NCI-H2196 treated with DMSO at 0.1 percent for 48 hours (cell line): ENCODE measurements around the gene RPS18.
"Not testable (repeated sequence)": the region's sequence is repeated elsewhere in the genome, so short reads cannot be mapped to it uniquely, and the experiment has no call there.

Experiments used
- DNase-seq: peaks from one replicate; lab custom pipeline; 2025; ENCODE audit not compliant: unreplicated experiment; lab: John Stamatoyannopoulos, UW

Gene RPS18

GRCh38 chr6:33271468-33272274, at the start of gene RPS18, which contains the start of gene VPS52:
Gene RPS18, plus strand, starts transcription at chr6:33272075. Its CDS starts 45 bp downstream, at chr6:33272120.
Gene VPS52, minus strand, starts transcription at chr6:33271876. Its CDS starts 201 bp downstream, at chr6:33271675.
- peak; percentile 99 for DNase-seq

GRCh38 chr6:33226503-33227120, 45.3 kb upstream of the RPS18 start:
- DNase-seq, result not testable (repeated sequence)

GRCh38 chr6:33235221-33235634, 36.6 kb upstream of the RPS18 start:
- DNase-seq, result no peak

- no peak for DNase-seq
These were observed 35.5 kb upstream of the RPS18 start for GRCh38 chr6:33236328-33236727.

GRCh38 chr6:33236852-33237251, 35.0 kb upstream of the RPS18 start:
- DNase-seq, result no peak

- no peak for DNase-seq
These were observed 34.1 kb upstream of the RPS18 start for GRCh38 chr6:33237741-33238140.

- DNase-seq, result no peak
These were observed 29.9 kb upstream of the RPS18 start for GRCh38 chr6:33241968-33242367.

- no peak for DNase-seq
These were observed 28.4 kb upstream of the RPS18 start for GRCh38 chr6:33243476-33243875.

GRCh38 chr6:33247977-33248642, 23.8 kb upstream of the RPS18 start:
- DNase-seq, result peak; percentile 77

- DNase-seq, result no peak
These were observed 23.3 kb upstream of the RPS18 start for GRCh38 chr6:33248643-33248931.

GRCh38 chr6:33248932-33249731, 22.7 kb upstream of the RPS18 start:
- DNase-seq, result peak; percentile 100

- no peak for DNase-seq
These were observed 21.9 kb upstream of the RPS18 start for GRCh38 chr6:33249732-33250630.

GRCh38 chr6:33250731-33251130, 21.1 kb upstream of the RPS18 start:
- no peak for DNase-seq

- no peak for DNase-seq
These were observed 20.4 kb upstream of the RPS18 start for GRCh38 chr6:33251395-33252012.

- no peak for DNase-seq
These were observed 19.1 kb upstream of the RPS18 start for GRCh38 chr6:33252759-33253158.

- no peak for DNase-seq
These were observed 17.3 kb upstream of the RPS18 start for GRCh38 chr6:33254591-33254990.

GRCh38 chr6:33259032-33259431, 12.8 kb upstream of the RPS18 start:
- DNase-seq, result no peak

- DNase-seq, result not testable (repeated sequence)
These were observed 9.4 kb upstream of the RPS18 start for GRCh38 chr6:33262490-33262889.

GRCh38 chr6:33264015-33264414, 7.9 kb upstream of the RPS18 start:
- DNase-seq, result no peak

- DNase-seq, result peak; percentile 63
These were observed 783 bp upstream of the RPS18 start for GRCh38 chr6:33271117-33271467.
